Measurements from ENCODE around the gene CAMK2G. TPM values are rescaled to one million over a fixed set of nuclear protein-coding genes. Genes with fewer than 3 reads are reported as not detected.

CAMK2G gene
- total and polyA plus RNA-seq, 7 donors = 15.8 to 60.3 (median 50.5) TPM

- Histone ChIP-seq H3K9me3 (no peaks in the 10 kb centered on the region), H3K4me1 (peaks cover 32% of the 10 kb centered on the region), H3K27me3 (ENCODE audit: insufficient read depth in 3 of 3, low read length in 2 of 3) (no peaks in the 10 kb centered on the region), H3K27ac (peak overlapping the region; percentile 97), H3K36me3 (ENCODE audit: insufficient read depth in 1 of 2, low read depth in 1 of 2) (peaks cover 10 to 77% of the 10 kb centered on the region in 2 donors), H3K4me3 (peak overlapping the region; percentile 84)
- WGBS, 3 donors = 2 to 5% (median 4%) methylated on average over 29 of the region's 29 CpGs
- intact Hi-C loops (cut with DNase I) = no loop called here
- ATAC-seq (no peak), DNase-seq (no peak)
- no peak for TF ChIP-seq CTCF (IDR thresholded peaks at IDR 0.05)
Measured at GRCh38 chr10:73773152-73773879, 101.0 kb downstream of the CAMK2G start.

- H3K36me3 ChIP-seq (ENCODE audit: insufficient read depth in 1 of 2, low read depth in 1 of 2) = peaks cover 10 to 79% of the 10 kb centered on the region in 2 donors
- H3K9me3 ChIP-seq = no peaks in the 10 kb centered on the region
- intact Hi-C loops (cut with DNase I) = no loop called here
- 0% methylated on average over 70 to 101 of the region's 101 CpGs for WGBS, 3 donors
- H3K27me3 ChIP-seq (ENCODE audit: insufficient read depth in 3 of 3, low read length in 2 of 3) = no peaks in the 10 kb centered on the region
- peak overlapping the region; percentile 84 for H3K4me3 ChIP-seq
- ATAC-seq (peak; percentile 83 to 87 (median 84)), DNase-seq (peak; percentile 84 to 90)
- TF ChIP-seq CTCF (IDR thresholded peaks at IDR 0.05) = no peak
- H3K27ac ChIP-seq = peak overlapping the region; percentile 97
- peaks cover 32% of the 10 kb centered on the region for H3K4me1 ChIP-seq
Measured at GRCh38 chr10:73772281-73773151, 101.8 kb downstream of the CAMK2G start.

- ATAC-seq (peak; percentile 6 to 87 (median 14)), DNase-seq (peak; percentile 91 to 95)
- H3K27ac ChIP-seq = peak overlapping the region; percentile 97
- no peaks in the 10 kb centered on the region for H3K27me3 ChIP-seq (ENCODE audit: insufficient read depth in 3 of 3, low read length in 2 of 3)
- TF ChIP-seq CTCF (IDR thresholded peaks at IDR 0.05) = no peak
- H3K9me3 ChIP-seq = no peaks in the 10 kb centered on the region
- 9 to 14% (median 10%) methylated on average over 17 of the region's 17 CpGs for WGBS, 3 donors
- peaks cover 32% of the 10 kb centered on the region for H3K4me1 ChIP-seq
- intact Hi-C loops (cut with DNase I) = no loop called here
- H3K36me3 ChIP-seq (ENCODE audit: insufficient read depth in 1 of 2, low read depth in 1 of 2) = peaks cover 10 to 79% of the 10 kb centered on the region in 2 donors
- H3K4me3 ChIP-seq = peak overlapping the region; percentile 84
Measured at GRCh38 chr10:73771722-73772280, 102.6 kb downstream of the CAMK2G start.

- Histone ChIP-seq H3K4me1 (peaks cover 18% of the 10 kb centered on the region), H3K27ac (no peak overlapping the region), H3K27me3 (ENCODE audit: insufficient read depth in 3 of 3, low read length in 2 of 3) (no peaks in the 10 kb centered on the region), H3K9me3 (no peaks in the 10 kb centered on the region), H3K4me3 (no peak overlapping the region), H3K36me3 (ENCODE audit: insufficient read depth in 1 of 2, low read depth in 1 of 2) (peaks cover 10 to 79% of the 10 kb centered on the region in 2 donors)
- 70 to 73% (median 73%) methylated on average over 5 of the region's 5 CpGs for WGBS, 3 donors
- ATAC-seq (no peak), DNase-seq (no peak)
- intact Hi-C loops (cut with DNase I) = no loop called here
- no peak for TF ChIP-seq CTCF (IDR thresholded peaks at IDR 0.05)
Measured at GRCh38 chr10:73769396-73769795, 105.0 kb downstream of the CAMK2G start.
